Activated T-cell treated with anti-CD3 and anti-CD28 coated beads for 48 hours (primary cell): ENCODE results near the gene SLC9A1.

Source experiments
- DNase-seq: peaks from one replicate; pipeline ENCODE4 v3.0.0-alpha.2; 2020; ENCODE audit warnings: low read depth

The SLC9A1 gene

GRCh38 chr1:27070390-27071048 is 84.4 kb downstream of the SLC9A1 start:
- no peak for DNase-seq

GRCh38 chr1:27068922-27069321 is 86.0 kb downstream of the SLC9A1 start:
- no peak for DNase-seq

GRCh38 chr1:27065999-27066630 is 88.8 kb downstream of the SLC9A1 start:
- DNase-seq, result no peak

- no peak for DNase-seq
Measured at GRCh38 chr1:27060891-27061290, 94.0 kb downstream of the SLC9A1 start.

GRCh38 chr1:27058966-27059669 is 95.8 kb downstream of the SLC9A1 start:
- DNase-seq, result no peak

- DNase-seq, result no peak
Measured at GRCh38 chr1:27057801-27058625, 96.9 kb downstream of the SLC9A1 start.

- no peak for DNase-seq
Measured at GRCh38 chr1:27057389-27057788, 97.5 kb downstream of the SLC9A1 start.

- no peak for DNase-seq
Measured at GRCh38 chr1:27053977-27054753, 100.8 kb downstream of the SLC9A1 start.

GRCh38 chr1:27052527-27052926 is 102.4 kb downstream of the SLC9A1 start:
- no peak for DNase-seq

GRCh38 chr1:27049607-27050006 is 105.3 kb downstream of the SLC9A1 start:
- DNase-seq, result no peak

- no peak for DNase-seq
Measured at GRCh38 chr1:27049100-27049499, 105.8 kb downstream of the SLC9A1 start.
